ENCODE results near the gene GJD4. TPM values are rescaled to one million over a fixed set of nuclear protein-coding genes. Genes with fewer than 3 reads are reported as not detected.

The GJD4 gene
- total RNA-seq, 1 experiment from 2014 or later: not detected

DNA sequence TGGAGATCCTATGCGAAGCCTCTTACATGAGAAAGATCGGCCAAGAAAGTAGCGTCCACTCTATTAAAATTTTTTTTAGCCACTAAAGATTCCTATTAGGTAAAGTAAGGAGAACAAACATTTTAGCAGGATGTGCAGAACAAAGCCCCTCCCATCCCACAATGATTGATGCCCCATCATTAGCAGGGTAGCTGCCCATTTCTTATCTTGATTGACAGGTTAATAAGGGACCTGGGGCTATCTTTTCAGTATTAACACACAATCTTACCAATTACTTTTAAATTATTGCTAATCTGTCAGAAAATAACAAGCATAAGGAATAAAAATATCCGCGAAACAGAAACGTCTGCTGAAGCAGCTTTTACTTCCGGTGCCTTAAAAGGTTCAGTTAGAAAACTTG is 31.8 kb downstream of the GJD4 start:
- Histone ChIP-seq H3K4me1 (ENCODE audit: low read length) (no peaks in the 10 kb centered on the region), H3K27me3 (ENCODE audit: low read length) (no peaks in the 10 kb centered on the region), H3K27ac (ENCODE audit: low read length) (no peak overlapping the region), H3K4me2 (ENCODE audit: low read depth, low read length, poor library complexity, severe bottlenecking) (no peak overlapping the region), H3K9me2 (replicated peaks; ENCODE audit: insufficient read depth, low read length) (no peaks in the 10 kb centered on the region), H2AFZ (ENCODE audit: low read length) (no peak overlapping the region), H3K9ac (ENCODE audit: low read length) (no peak overlapping the region), H3K9me3 (ENCODE audit: low read length) (no peaks in the 10 kb centered on the region), H3K4me3 (ENCODE audit: low read length) (no peak overlapping the region), H3K36me3 (ENCODE audit: insufficient read depth, low read length) (no peaks in the 10 kb centered on the region), H4K20me1 (ENCODE audit: insufficient read depth, low read depth, low read length) (no peaks in the 10 kb centered on the region), H3K79me2 (ENCODE audit: low read length) (no peaks in the 10 kb centered on the region)
- no peak for DNase-seq

DNA sequence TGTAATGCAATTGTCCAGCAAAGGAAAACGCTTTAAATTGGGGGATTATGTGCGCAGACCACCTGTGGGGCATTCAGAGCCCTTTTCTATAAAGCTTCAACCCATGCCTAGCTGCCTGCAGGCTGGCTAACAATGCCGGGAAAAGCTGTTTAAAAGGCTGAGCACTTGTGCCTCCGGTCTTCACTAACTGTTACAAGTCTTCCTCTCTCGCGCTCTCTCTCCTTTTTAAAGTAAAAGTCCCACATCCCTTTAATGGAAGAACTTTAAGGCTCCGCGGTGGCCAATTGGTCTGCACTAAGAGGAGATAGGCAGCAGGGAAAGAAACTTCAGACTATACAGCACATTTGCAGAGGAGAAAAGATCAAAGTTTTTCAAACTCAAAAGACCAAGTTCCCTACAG is 32.3 kb downstream of the GJD4 start:
- Histone ChIP-seq H4K20me1 (ENCODE audit: insufficient read depth, low read depth, low read length) (no peaks in the 10 kb centered on the region), H3K9ac (ENCODE audit: low read length) (no peak overlapping the region), H3K9me2 (replicated peaks; ENCODE audit: insufficient read depth, low read length) (no peaks in the 10 kb centered on the region), H3K27ac (ENCODE audit: low read length) (no peak overlapping the region), H3K4me3 (ENCODE audit: low read length) (no peak overlapping the region), H2AFZ (ENCODE audit: low read length) (no peak overlapping the region), H3K79me2 (ENCODE audit: low read length) (no peaks in the 10 kb centered on the region), H3K27me3 (ENCODE audit: low read length) (no peaks in the 10 kb centered on the region), H3K4me2 (ENCODE audit: low read depth, low read length, poor library complexity, severe bottlenecking) (no peak overlapping the region), H3K4me1 (ENCODE audit: low read length) (no peaks in the 10 kb centered on the region), H3K9me3 (ENCODE audit: low read length) (no peaks in the 10 kb centered on the region), H3K36me3 (ENCODE audit: insufficient read depth, low read length) (no peaks in the 10 kb centered on the region)
- DNase-seq: no peak

DNA sequence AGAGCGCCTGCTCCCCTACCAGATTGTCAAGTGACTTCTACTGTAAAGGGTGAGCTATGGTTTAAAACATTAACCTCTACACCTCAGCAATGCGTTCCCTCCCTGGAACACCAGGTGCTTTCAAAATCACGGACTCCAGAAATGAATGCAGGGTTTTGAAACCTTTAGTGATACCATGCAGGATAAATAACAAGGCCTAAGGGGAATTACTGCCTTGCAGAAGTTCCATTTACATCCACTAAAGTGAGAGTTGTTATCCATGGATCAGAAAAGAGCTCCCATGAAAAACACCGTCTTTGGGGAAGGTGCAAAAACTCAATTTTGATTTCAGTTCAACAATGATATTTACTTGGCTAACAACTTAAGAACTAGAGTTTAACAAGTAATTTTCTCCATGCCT is 33.0 kb downstream of the GJD4 start:
- no peaks in the 10 kb centered on the region for H3K9me2 ChIP-seq (replicated peaks; ENCODE audit: insufficient read depth, low read length)
- no peaks in the 10 kb centered on the region for H3K27me3 ChIP-seq (ENCODE audit: low read length)
- no peaks in the 10 kb centered on the region for H3K9me3 ChIP-seq (ENCODE audit: low read length)
- no peaks in the 10 kb centered on the region for H3K36me3 ChIP-seq (ENCODE audit: insufficient read depth, low read length)
- no peaks in the 10 kb centered on the region for H4K20me1 ChIP-seq (ENCODE audit: insufficient read depth, low read depth, low read length)
- no peak overlapping the region for H3K4me2 ChIP-seq (ENCODE audit: low read depth, low read length, poor library complexity, severe bottlenecking)
- no peaks in the 10 kb centered on the region for H3K79me2 ChIP-seq (ENCODE audit: low read length)
- H3K9ac ChIP-seq (ENCODE audit: low read length): no peak overlapping the region
- no peak for DNase-seq
- no peak overlapping the region for H2AFZ ChIP-seq (ENCODE audit: low read length)
- H3K27ac ChIP-seq (ENCODE audit: low read length): no peak overlapping the region
- no peaks in the 10 kb centered on the region for H3K4me1 ChIP-seq (ENCODE audit: low read length)
- no peak overlapping the region for H3K4me3 ChIP-seq (ENCODE audit: low read length)

DNA sequence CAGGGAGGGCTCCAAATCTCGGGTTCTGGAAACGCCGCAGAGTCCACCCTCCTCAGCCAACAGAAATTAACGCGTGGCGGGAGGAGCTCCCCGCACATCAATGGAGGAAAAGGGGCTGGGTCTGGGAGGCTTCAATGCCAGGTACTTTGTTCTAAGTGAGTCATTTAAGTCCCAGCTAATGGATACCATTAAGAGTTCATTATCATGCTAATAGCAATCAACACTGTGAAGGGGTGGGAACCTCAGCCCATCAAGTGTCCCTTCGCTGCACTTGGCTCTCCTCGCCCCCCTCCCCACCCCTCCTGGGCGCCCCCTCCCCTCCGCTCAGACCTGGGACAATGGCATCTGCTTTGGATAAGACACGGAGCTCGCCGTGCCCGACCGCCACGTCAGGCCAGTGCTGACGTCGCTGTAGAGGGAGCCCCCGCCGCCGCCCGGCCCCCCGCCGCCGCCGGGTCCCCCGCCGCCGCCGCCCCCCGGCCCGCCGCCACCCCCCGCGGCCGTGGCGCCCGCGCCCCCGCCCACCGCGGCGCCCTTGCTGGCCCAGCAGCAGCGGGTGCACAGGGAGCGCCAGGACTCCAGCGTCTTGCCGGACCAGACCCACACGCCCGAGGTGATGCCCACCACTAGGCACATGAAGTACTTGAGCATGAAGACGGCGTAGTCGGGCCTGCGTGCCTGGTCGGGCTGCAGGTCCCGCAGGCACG is 34.0 kb downstream of the GJD4 start:
- Histone ChIP-seq H3K9me3 (ENCODE audit: low read length) (no peaks in the 10 kb centered on the region), H2AFZ (ENCODE audit: low read length) (no peak overlapping the region), H3K27me3 (ENCODE audit: low read length) (no peaks in the 10 kb centered on the region)

DNA sequence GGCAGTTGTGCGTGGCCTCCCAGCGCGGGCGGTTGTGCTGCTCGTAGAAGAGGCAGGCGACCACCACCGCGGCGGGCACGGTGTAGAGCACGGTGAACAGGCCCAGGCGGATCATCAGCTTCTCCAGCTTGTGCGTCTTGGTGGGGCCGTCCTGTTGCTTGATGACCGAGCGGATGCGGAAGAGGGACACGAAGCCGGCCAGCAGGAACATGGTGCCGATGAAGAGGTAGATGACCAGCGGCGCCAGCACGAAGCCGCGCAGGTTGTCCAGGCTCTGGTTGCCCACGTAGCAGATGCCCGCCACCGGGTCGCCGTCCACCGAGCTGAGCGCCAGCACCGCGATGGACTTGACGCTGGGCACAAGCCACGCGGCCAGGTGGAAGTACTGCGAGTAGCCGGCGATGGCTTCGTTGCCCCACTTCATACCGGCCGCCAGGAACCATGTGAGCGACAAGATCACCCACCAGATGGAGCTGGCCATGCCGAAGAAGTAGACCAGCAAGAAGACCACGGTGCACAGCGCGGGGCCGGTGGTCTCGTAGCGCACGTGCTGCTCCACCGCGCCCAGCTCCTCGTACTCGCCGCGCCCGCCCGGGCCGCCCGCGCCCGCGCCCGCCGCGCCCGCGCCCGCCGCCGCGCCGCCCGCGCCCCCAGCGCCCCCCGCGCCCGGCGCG is 34.7 kb downstream of the GJD4 start:
- no peaks in the 10 kb centered on the region for H3K9me2 ChIP-seq (replicated peaks; ENCODE audit: insufficient read depth, low read length)
- no peaks in the 10 kb centered on the region for H3K4me1 ChIP-seq (ENCODE audit: low read length)
- no peaks in the 10 kb centered on the region for H3K79me2 ChIP-seq (ENCODE audit: low read length)
- H3K27ac ChIP-seq (ENCODE audit: low read length): no peak overlapping the region
- H3K36me3 ChIP-seq (ENCODE audit: insufficient read depth, low read length): no peaks in the 10 kb centered on the region
- no peak overlapping the region for H2AFZ ChIP-seq (ENCODE audit: low read length)
- H3K9me3 ChIP-seq (ENCODE audit: low read length): no peaks in the 10 kb centered on the region
- H3K9ac ChIP-seq (ENCODE audit: low read length): no peak overlapping the region
- no peak overlapping the region for H3K4me3 ChIP-seq (ENCODE audit: low read length)
- no peaks in the 10 kb centered on the region for H3K27me3 ChIP-seq (ENCODE audit: low read length)
- DNase-seq: no peak
- no peak overlapping the region for H3K4me2 ChIP-seq (ENCODE audit: low read depth, low read length, poor library complexity, severe bottlenecking)
- no peaks in the 10 kb centered on the region for H4K20me1 ChIP-seq (ENCODE audit: insufficient read depth, low read depth, low read length)

More for the DNA sequence above, 34.0 kb downstream of the GJD4 start:
- DNase-seq: no peak
- H3K79me2 ChIP-seq (ENCODE audit: low read length): no peaks in the 10 kb centered on the region
- no peak overlapping the region for H3K4me2 ChIP-seq (ENCODE audit: low read depth, low read length, poor library complexity, severe bottlenecking)
- H3K27ac ChIP-seq (ENCODE audit: low read length): no peak overlapping the region
- H4K20me1 ChIP-seq (ENCODE audit: insufficient read depth, low read depth, low read length): no peaks in the 10 kb centered on the region
- H3K4me1 ChIP-seq (ENCODE audit: low read length): no peaks in the 10 kb centered on the region
- no peaks in the 10 kb centered on the region for H3K36me3 ChIP-seq (ENCODE audit: insufficient read depth, low read length)
- no peak overlapping the region for H3K4me3 ChIP-seq (ENCODE audit: low read length)
- H3K9ac ChIP-seq (ENCODE audit: low read length): no peak overlapping the region
- no peaks in the 10 kb centered on the region for H3K9me2 ChIP-seq (replicated peaks; ENCODE audit: insufficient read depth, low read length)

DNA sequence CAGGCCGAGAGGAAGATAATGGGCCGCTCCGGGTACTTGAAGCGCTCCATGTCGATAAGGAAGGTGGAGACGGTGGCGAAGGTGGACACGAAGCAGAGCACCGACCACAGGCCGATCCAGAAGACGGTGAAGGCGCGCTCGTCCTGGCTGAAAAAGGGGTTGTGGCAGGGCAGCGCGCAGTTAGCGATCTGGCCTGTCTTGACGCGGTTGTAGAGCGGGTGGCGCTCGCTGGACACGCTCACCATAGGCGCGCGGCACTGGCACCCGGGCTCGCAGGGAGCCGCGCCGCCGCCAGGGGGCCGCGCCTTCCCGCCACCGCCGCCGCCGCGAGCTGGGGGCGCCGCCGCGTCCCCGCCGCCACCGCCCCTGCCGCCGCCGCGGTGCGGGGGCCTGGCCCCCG is 35.3 kb downstream of the GJD4 start:
- Histone ChIP-seq H3K9me3 (ENCODE audit: low read length) (no peaks in the 10 kb centered on the region), H4K20me1 (ENCODE audit: insufficient read depth, low read depth, low read length) (no peaks in the 10 kb centered on the region), H3K4me1 (ENCODE audit: low read length) (no peaks in the 10 kb centered on the region), H3K27me3 (ENCODE audit: low read length) (no peaks in the 10 kb centered on the region), H3K4me2 (ENCODE audit: low read depth, low read length, poor library complexity, severe bottlenecking) (no peak overlapping the region), H3K36me3 (ENCODE audit: insufficient read depth, low read length) (no peaks in the 10 kb centered on the region), H3K4me3 (ENCODE audit: low read length) (no peak overlapping the region), H3K9ac (ENCODE audit: low read length) (no peak overlapping the region), H3K27ac (ENCODE audit: low read length) (no peak overlapping the region), H3K79me2 (ENCODE audit: low read length) (no peaks in the 10 kb centered on the region), H2AFZ (ENCODE audit: low read length) (no peak overlapping the region), H3K9me2 (replicated peaks; ENCODE audit: insufficient read depth, low read length) (no peaks in the 10 kb centered on the region)
- DNase-seq: no peak

DNA sequence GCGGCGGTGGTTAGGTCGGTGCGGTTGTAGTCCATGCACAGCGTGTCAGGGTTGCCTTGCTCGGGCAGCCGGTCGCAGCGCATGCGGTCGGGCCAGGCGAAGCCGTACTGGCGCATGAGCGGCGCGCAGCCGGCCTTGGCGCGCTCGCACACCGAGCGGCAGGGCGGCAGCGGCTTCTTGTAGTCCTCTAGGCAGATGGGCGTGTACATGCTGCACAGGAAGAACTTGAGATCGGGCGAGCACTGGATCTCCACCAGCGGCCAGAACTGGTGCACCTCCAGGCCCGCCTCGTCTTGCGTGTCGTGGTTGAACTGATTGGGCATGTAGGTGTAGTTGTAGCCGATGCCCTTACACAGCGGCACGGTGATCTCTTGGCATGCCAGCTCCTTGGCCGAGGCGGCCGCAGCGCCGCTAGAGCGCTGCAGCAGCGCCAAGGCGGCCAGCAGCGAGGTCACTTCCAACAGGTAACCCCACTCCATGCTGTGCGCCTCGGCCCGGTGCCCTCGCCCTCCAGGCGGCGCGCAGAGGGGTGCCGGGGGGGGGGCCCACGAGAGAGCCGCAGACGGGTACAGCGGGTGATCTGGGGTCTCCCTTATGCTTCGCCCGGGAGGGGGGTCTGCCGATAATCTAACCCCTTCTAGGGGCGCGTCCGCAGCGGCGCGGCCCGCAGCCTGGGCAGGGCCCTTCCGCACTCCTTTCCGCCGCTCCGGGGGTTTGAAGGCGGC is 36.0 kb downstream of the GJD4 start:
- no peaks in the 10 kb centered on the region for H3K4me1 ChIP-seq (ENCODE audit: low read length)
- H3K9me2 ChIP-seq (replicated peaks; ENCODE audit: insufficient read depth, low read length): no peaks in the 10 kb centered on the region
- no peak overlapping the region for H2AFZ ChIP-seq (ENCODE audit: low read length)
- no peaks in the 10 kb centered on the region for H3K79me2 ChIP-seq (ENCODE audit: low read length)
- no peaks in the 10 kb centered on the region for H3K27me3 ChIP-seq (ENCODE audit: low read length)
- no peaks in the 10 kb centered on the region for H4K20me1 ChIP-seq (ENCODE audit: insufficient read depth, low read depth, low read length)
- H3K36me3 ChIP-seq (ENCODE audit: insufficient read depth, low read length): no peaks in the 10 kb centered on the region
- H3K9me3 ChIP-seq (ENCODE audit: low read length): no peaks in the 10 kb centered on the region
- H3K4me2 ChIP-seq (ENCODE audit: low read depth, low read length, poor library complexity, severe bottlenecking): no peak overlapping the region
- no peak overlapping the region for H3K4me3 ChIP-seq (ENCODE audit: low read length)
- no peak overlapping the region for H3K9ac ChIP-seq (ENCODE audit: low read length)
- DNase-seq: no peak
- H3K27ac ChIP-seq (ENCODE audit: low read length): no peak overlapping the region

DNA sequence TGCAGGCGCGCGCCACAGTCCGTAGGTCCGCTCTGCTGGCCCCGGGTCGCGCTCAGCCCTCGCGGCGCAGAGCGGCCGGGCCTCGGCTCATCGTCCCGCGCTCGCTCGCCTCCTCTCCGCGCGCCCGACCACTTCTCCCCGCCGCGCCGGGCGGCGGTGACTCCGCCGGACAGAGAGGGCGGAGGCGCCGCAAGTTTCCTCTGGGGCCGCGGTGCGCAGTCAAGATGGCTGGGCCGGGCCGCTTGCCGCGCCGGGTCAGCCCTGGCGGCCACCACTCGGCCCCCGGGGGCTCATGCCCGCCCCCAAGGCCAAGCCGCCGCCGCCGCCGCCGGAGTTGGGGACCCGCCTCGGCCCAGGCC is 36.5 kb downstream of the GJD4 start:
- H3K27ac ChIP-seq (ENCODE audit: low read length): no peak overlapping the region
- H3K4me2 ChIP-seq (ENCODE audit: low read depth, low read length, poor library complexity, severe bottlenecking): no peak overlapping the region
- H3K9ac ChIP-seq (ENCODE audit: low read length): no peak overlapping the region
- no peaks in the 10 kb centered on the region for H3K79me2 ChIP-seq (ENCODE audit: low read length)
- no peaks in the 10 kb centered on the region for H3K4me1 ChIP-seq (ENCODE audit: low read length)
- no peak for DNase-seq
- no peaks in the 10 kb centered on the region for H4K20me1 ChIP-seq (ENCODE audit: insufficient read depth, low read depth, low read length)
- no peaks in the 10 kb centered on the region for H3K27me3 ChIP-seq (ENCODE audit: low read length)
- no peaks in the 10 kb centered on the region for H3K36me3 ChIP-seq (ENCODE audit: insufficient read depth, low read length)
- H3K4me3 ChIP-seq (ENCODE audit: low read length): no peak overlapping the region
- no peaks in the 10 kb centered on the region for H3K9me3 ChIP-seq (ENCODE audit: low read length)
- H3K9me2 ChIP-seq (replicated peaks; ENCODE audit: insufficient read depth, low read length): no peaks in the 10 kb centered on the region
- H2AFZ ChIP-seq (ENCODE audit: low read length): no peak overlapping the region

Measured in Karpas-422 (cell line).